H1 (cell line): ENCODE data around the gene PYY. TPM values are rescaled to one million over a fixed set of nuclear protein-coding genes. Genes with fewer than 3 reads are reported as not detected.
A peak's percentile ranks its signal among the peaks of the same experiment; 100 is the strongest.

Source experiments
- CTCF ChIA-PET: fragments of 300-600 bp; sonication (Branson Sonifier 250); formaldehyde crosslinking; loops from one replicate; lab custom pipeline; 2021; ENCODE audit not compliant: partially characterized antibody; lab: Charles Lee
- POLR2A ChIA-PET: fragments of 300-600 bp; sonication (Branson Sonifier 250); formaldehyde crosslinking; loops from one replicate; lab custom pipeline; 2021; ENCODE audit warnings: inconsistent platforms; ENCODE audit not compliant: partially characterized antibody; lab: Charles Lee
- DNase-seq, 2 experiments: peaks; one replicate each; pipeline versions ENCODE4 v3.0.0 to v3.0.0-alpha.2; 2010 to 2022; ENCODE audit warnings: low spot score in 2 of 2, low read depth in 1 of 2, mixed read lengths in 1 of 2
- FAIRE-seq: peaks from 2 replicates; lab custom pipeline; 2011; peaks lifted over from hg19 to GRCh38; lab: Jason Lieb, UNC
- H2AFZ ChIP-seq: 2 replicates; pipeline ENCODE4 v1.8.1; 2012; ENCODE audit warnings: low read length, inconsistent platforms
- H2AK5ac ChIP-seq: 2 replicates; pipeline ENCODE4 v1.6.1; 2013; ENCODE audit warnings: low read depth, low read length
- H2BK120ac ChIP-seq: replicated peaks from 2 replicates; pipeline ENCODE3; 2013; ENCODE audit warnings: low read depth, low read length, inconsistent platforms
- H2BK12ac ChIP-seq: 2 replicates; pipeline ENCODE4 v1.6.1; 2013; ENCODE audit warnings: low read depth, low read length
- H2BK15ac ChIP-seq: 2 replicates; pipeline ENCODE4 v1.6.1; 2013; ENCODE audit warnings: low read length
- H2BK20ac ChIP-seq: 2 replicates; pipeline ENCODE4 v1.6.1; 2013; ENCODE audit warnings: low read length
- H2BK5ac ChIP-seq: 2 replicates; pipeline ENCODE4 v1.6.1; 2013; ENCODE audit warnings: low read depth, low read length
- H3K14ac ChIP-seq: 2 replicates; pipeline ENCODE4 v1.6.1; 2013; ENCODE audit warnings: inconsistent platforms; ENCODE audit not compliant: insufficient read length
- H3K18ac ChIP-seq: 2 replicates; pipeline ENCODE4 v1.6.1; 2013; ENCODE audit warnings: low read length; ENCODE audit errors: extremely low read depth
- H3K23ac ChIP-seq: 2 replicates; pipeline ENCODE4 v1.6.1; 2013; ENCODE audit warnings: inconsistent platforms; ENCODE audit not compliant: insufficient read length
- H3K23me2 ChIP-seq: 2 replicates; pipeline ENCODE4 v1.6.1; 2013; ENCODE audit warnings: low read depth, low read length
- H3K27ac ChIP-seq: 2 replicates; pipeline ENCODE4 v1.6.1; 2011; ENCODE audit warnings: low read depth, low read length, inconsistent platforms
- H3K27me3 ChIP-seq, 4 experiments: replicated peaks in 1 of 4; 1 replicate in 1 of 4; 2 replicates in 3 of 4; pipeline versions ENCODE4 v1.6.1 to v1.8.1; 2011 to 2013; ENCODE audit warnings: low read length in 3 of 4, mild to moderate bottlenecking in 3 of 4, inconsistent platforms in 2 of 4, mixed read lengths in 2 of 4, moderate library complexity in 1 of 4; ENCODE audit not compliant: control insufficient read depth in 3 of 4, insufficient read depth in 3 of 4; ENCODE audit errors: extremely low read depth in 1 of 4
- H3K36me3 ChIP-seq, 4 experiments: 2 replicates each; pipeline versions ENCODE4 v1.6.1 to v1.8.1; 2011 to 2013; ENCODE audit warnings: mild to moderate bottlenecking in 4 of 4, low read length in 3 of 4, moderate library complexity in 2 of 4, control low read depth in 1 of 4, inconsistent platforms in 1 of 4; ENCODE audit not compliant: insufficient read depth in 4 of 4, control insufficient read depth in 2 of 4
- H3K4ac ChIP-seq: replicated peaks from 2 replicates; pipeline ENCODE3; 2013; ENCODE audit warnings: low read length, low read depth, mixed read lengths, inconsistent platforms; ENCODE audit not compliant: insufficient read length
- H3K4me1 ChIP-seq, 4 experiments: replicated peaks in 1 of 4; 1 replicate in 1 of 4; 2 replicates in 3 of 4; pipeline versions ENCODE4 v1.6.1 to v1.8.1; 2011 to 2013; ENCODE audit warnings: low read length in 3 of 4, inconsistent platforms in 2 of 4, mixed read lengths in 1 of 4; ENCODE audit not compliant: insufficient read depth in 4 of 4, control insufficient read depth in 3 of 4
- H3K4me2 ChIP-seq, 2 experiments: 2 replicates each; pipeline versions ENCODE4 v1.6.1 to v1.8.1; 2011 to 2013; ENCODE audit warnings: low read depth in 2 of 2, low read length in 2 of 2, control low read depth in 1 of 2, inconsistent platforms in 1 of 2, mild to moderate bottlenecking in 1 of 2; ENCODE audit not compliant: insufficient read depth in 1 of 2
- H3K4me3 ChIP-seq, 4 experiments: fragments of 200-600, 300-600 bp in 1 of 4; sonication (generic), shearing (Covaris generic), sonication (Bioruptor Twin) in 1 of 4; 2 replicates each; pipeline versions ENCODE4 v1.5.1 to v1.8.1; 2011 to 2016; ENCODE audit warnings: low read length in 4 of 4, low read depth in 3 of 4, control low read depth in 2 of 4, inconsistent platforms in 2 of 4, mild to moderate bottlenecking in 2 of 4, mixed read lengths in 1 of 4, moderate library complexity in 1 of 4; ENCODE audit not compliant: insufficient read depth in 2 of 4; ENCODE audit errors: extremely low read depth in 1 of 4
- H3K56ac ChIP-seq: replicated peaks from 2 replicates; pipeline ENCODE3; 2013; ENCODE audit warnings: low read depth, mild to moderate bottlenecking, mixed read lengths, low read length, inconsistent platforms; ENCODE audit not compliant: insufficient read length
- H3K79me1 ChIP-seq: 2 replicates; pipeline ENCODE4 v1.6.1; 2013; ENCODE audit warnings: low read depth, low read length, control low read depth
- H3K79me2 ChIP-seq, 2 experiments: 2 replicates each; pipeline versions ENCODE4 v1.6.1 to v1.8.1; 2012 to 2013; ENCODE audit warnings: low read length in 2 of 2, mild to moderate bottlenecking in 2 of 2, inconsistent platforms in 1 of 2; ENCODE audit not compliant: insufficient read depth in 2 of 2, control insufficient read depth in 1 of 2
- H3K9ac ChIP-seq, 4 experiments: replicated peaks in 1 of 4; 1 replicate in 1 of 4; 2 replicates in 3 of 4; pipeline versions ENCODE4 v1.6.1 to v1.8.1; 2011 to 2013; ENCODE audit warnings: low read depth in 3 of 4, low read length in 3 of 4, control low read depth in 2 of 4, mild to moderate bottlenecking in 2 of 4, moderate library complexity in 2 of 4, inconsistent platforms in 1 of 4; ENCODE audit errors: extremely low read depth in 1 of 4
- H3K9me3 ChIP-seq, 2 experiments: 2 replicates each; pipeline versions ENCODE4 v1.6.1 to v1.8.1; 2012 to 2013; ENCODE audit warnings: mild to moderate bottlenecking in 2 of 2, moderate library complexity in 2 of 2, control low read depth in 1 of 2, inconsistent platforms in 1 of 2, low read depth in 1 of 2, low read length in 1 of 2, mixed read lengths in 1 of 2; ENCODE audit not compliant: insufficient read depth in 2 of 2
- H4K20me1 ChIP-seq, 2 experiments: replicated peaks in 1 of 2; 2 replicates each; pipeline versions ENCODE3 to v1.8.1; 2011 to 2013; ENCODE audit warnings: inconsistent platforms in 2 of 2, low read length in 2 of 2, mild to moderate bottlenecking in 1 of 2; ENCODE audit not compliant: insufficient read depth in 2 of 2, control insufficient read depth in 1 of 2
- H4K5ac ChIP-seq: 2 replicates; pipeline ENCODE4 v1.6.1; 2013; ENCODE audit warnings: low read length, low read depth, mixed read lengths, inconsistent platforms; ENCODE audit not compliant: insufficient read length
- H4K8ac ChIP-seq: 2 replicates; pipeline ENCODE4 v1.8.0; 2013; ENCODE audit warnings: mild to moderate bottlenecking, moderate library complexity, low read length, inconsistent platforms; ENCODE audit not compliant: insufficient read depth; ENCODE audit errors: extremely low read depth
- H4K91ac ChIP-seq: replicated peaks from 2 replicates; pipeline ENCODE3; 2013; ENCODE audit warnings: low read length, mixed read lengths, inconsistent platforms; ENCODE audit not compliant: insufficient read length
- TBP ChIP-seq: IDR thresholded peaks from 2 replicates; pipeline ENCODE4 v1.6.1; 2011; ENCODE audit warnings: low read depth, low read length, improper control_type of control experiment
- WGBS, 2 experiments: shearing (Covaris generic) in 1 of 2; methylation state at CpG; one replicate each; pipeline versions ENCODE4 v1.1.6 to v1.1.7; 2013 to 2015; ENCODE audit warnings: low lambda C conversion rate in 2 of 2, mixed read lengths in 2 of 2, inconsistent platforms in 1 of 2, low coverage in 1 of 2, missing lambda C conversion rate in 1 of 2; ENCODE audit not compliant: insufficient replicate concordance in 2 of 2, insufficient coverage in 1 of 2, insufficient read length in 1 of 2; ENCODE audit errors: extremely low coverage in 1 of 2, missing lambda C conversion rate in 1 of 2; 5-methylcytosine and 5-hydroxymethylcytosine counted together
- polyA plus RNA-seq, 7 experiments: library from polyadenylated mRNA; depleted of rRNA in 3 of 7; stranded (reverse) in 5 of 7; unstranded in 2 of 7; fragments of >200 nt in 5 of 7; fragments of 200-250 nt in 2 of 7; gene quantifications; 1 replicate in 5 of 7; 2 replicates in 1 of 7; 4 replicates in 1 of 7; pipeline versions ENCODE4 v1.2.1 to v1.2.3, GENCODE V29; 2011 to 2013; ENCODE audit warnings: missing spikeins in 2 of 7, mixed read lengths in 2 of 7
- total RNA-seq: library from RNA; stranded (reverse); fragmentation: NEBNext Ultra II Directional; extraction: Animal tissue kit (Norgen Biotek cat#: 25700); gene quantifications from 2 replicates; pipeline ENCODE4 v1.2.1, GENCODE V29; 2021
- TF ChIP-seq, protein P1 (sequence below): IDR thresholded peaks from 2 replicates; pipeline ENCODE4 v1.6.1; 2012; ENCODE audit warnings: inconsistent platforms

The PYY gene
- total and polyA plus RNA-seq, 2 of the 8 experiments (the other 6 are each of a cell fraction or from before 2014, with no cell fraction given), result 0.93 to 3.4 TPM

DNA sequence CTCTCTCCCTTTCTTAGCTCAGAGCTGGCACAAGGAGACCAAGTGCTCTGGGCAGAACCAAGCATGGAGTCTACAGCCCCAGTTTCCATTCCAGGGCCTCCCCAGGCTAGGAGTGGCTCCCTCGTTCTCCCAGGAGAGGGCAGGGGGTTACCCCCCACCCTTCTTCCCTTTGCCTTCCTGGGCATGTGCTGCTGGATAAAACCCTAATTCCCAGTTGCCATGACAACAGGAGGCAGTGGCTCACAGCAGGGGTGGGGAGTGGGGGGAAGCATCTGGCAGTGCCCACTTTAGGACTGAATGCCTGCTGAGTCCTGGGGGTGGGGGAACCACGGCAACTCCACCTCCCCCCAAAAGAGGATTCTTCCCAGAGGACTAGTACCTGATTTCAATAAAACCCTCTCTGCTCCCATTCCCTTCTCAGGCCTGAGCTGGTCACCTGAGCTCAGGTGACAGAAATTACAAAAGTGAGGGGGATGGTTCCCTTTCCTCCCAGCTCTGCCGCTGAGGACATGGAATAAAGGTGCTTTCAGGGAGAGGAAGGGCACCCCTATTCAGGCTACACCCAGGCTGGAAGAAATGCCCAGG, 48.2 kb downstream of the PYY start:
- Histone ChIP-seq H3K9ac (no peak overlapping the region), H2BK15ac (no peak overlapping the region; the same call in 1 of the 2 replicates), H2AFZ (peak overlapping the region; percentile 14; the same call in 1 of the 2 replicates), H3K14ac (no peak overlapping the region), H3K79me2 (no peaks in the 10 kb centered on the region), H3K4me3 (peak overlapping the region; percentile 42 to 81 (median 60)), H3K27ac (no peak overlapping the region), H3K4ac (peak overlapping the region; percentile 48), H3K27me3 (peaks cover 0 to 21% (median 15%) of the 10 kb centered on the region in 4 experiments; a peak in 5 of 7 replicates), H2BK120ac (no peak overlapping the region), H3K4me1 (peaks cover 4 to 40% (median 32%) of the 10 kb centered on the region in 4 experiments), H2BK12ac (peak overlapping the region; percentile 84; the same call in 1 of the 2 replicates), H3K18ac (peak overlapping the region; percentile 68; the same call in 1 of the 2 replicates), H3K36me3 (no peaks in the 10 kb centered on the region), H3K79me1 (no peaks in the 10 kb centered on the region; the same call in 1 of the 2 replicates), H3K4me2 (peak overlapping the region; percentile 94 to 99), H3K23ac (no peak overlapping the region), H4K20me1 (no peaks in the 10 kb centered on the region), H3K23me2 (peaks cover 27% of the 10 kb centered on the region), H3K9me3 (no peaks in the 10 kb centered on the region), H4K91ac (peak overlapping the region; percentile 49), H2BK20ac (peak overlapping the region; percentile 75; the same call in 1 of the 2 replicates), H4K5ac (no peak overlapping the region), H2BK5ac (no peak overlapping the region), H2AK5ac (no peak overlapping the region), H4K8ac (no peak overlapping the region), H3K56ac (no peak overlapping the region)
- ChIA-PET CTCF (interaction anchor here (0.6 to 25.8 kb wide), 3 partner anchors 12 to 968 kb away, joined by 4 to 403 read pairs (median 13); no protein-coding TSS in a partner anchor), POLR2A (interaction anchor here (0.7 to 0.9 kb wide), 2 partner anchors 9 to 11 kb away, joined by 3 to 4 read pairs; no protein-coding TSS in a partner anchor)
- 19% methylated on average over 2 of the region's 3 CpGs; no CpG with 5 or more reads in 1 of the 2 experiments for WGBS, 2 experiments
- TF ChIP-seq, protein P1, sequence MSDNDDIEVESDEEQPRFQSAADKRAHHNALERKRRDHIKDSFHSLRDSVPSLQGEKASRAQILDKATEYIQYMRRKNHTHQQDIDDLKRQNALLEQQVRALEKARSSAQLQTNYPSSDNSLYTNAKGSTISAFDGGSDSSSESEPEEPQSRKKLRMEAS, result peak; percentile 29; the same call in 1 of the 2 replicates
- TF ChIP-seq TBP, result no peak
- FAIRE-seq (no peak), DNase-seq (peak in 1 of 2 experiments; percentile 70)
